Measurements from ENCODE around the gene CNGA3.
A peak's percentile ranks its signal among the peaks of the same experiment; 100 is the strongest.

The CNGA3 gene

DNA sequence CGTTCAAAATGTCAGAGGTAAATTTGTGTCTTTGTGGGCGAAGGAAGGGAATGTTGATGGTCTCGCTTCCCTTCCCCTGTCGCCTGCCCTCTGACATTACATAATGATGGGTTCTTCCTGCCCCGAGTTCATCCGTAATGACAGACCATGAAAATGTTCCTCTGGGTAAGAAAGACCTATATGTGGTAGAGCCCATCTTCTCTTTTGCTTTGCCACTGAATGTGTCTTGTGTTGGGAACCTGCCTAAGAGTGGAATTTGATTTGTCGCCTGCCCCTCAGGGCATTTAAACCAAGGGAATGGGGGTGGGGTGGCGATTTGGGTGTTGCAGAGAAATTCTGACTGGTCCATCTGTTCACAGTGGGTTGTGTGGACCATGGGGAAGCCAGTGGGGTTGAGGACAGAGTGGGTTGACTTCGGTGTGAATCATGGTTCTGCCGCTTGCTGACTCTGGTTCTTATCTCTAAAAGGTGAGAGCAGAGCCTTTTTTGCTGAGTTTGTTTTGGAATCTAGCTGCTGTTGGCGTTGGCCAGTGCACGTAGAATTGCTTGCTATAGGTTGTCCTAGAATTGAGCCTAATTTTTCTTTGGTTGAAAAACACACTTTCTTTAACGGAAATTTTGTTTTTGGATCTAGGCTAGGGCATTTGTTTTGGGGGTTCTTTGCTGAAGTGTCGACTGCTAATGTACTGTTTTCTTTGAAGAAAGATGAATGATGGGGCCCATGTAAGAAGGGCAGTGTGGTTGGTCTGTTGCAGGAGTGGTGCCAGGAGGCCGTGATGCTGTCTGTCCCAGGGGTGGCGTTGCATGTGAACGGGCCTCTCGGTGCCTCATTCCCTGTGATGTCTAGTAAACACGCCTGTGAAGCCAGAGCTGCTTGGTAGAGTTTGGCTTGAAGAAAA, 99.7 kb downstream of the CNGA3 start:
- peak; percentile 57 for DNase-seq

DNA sequence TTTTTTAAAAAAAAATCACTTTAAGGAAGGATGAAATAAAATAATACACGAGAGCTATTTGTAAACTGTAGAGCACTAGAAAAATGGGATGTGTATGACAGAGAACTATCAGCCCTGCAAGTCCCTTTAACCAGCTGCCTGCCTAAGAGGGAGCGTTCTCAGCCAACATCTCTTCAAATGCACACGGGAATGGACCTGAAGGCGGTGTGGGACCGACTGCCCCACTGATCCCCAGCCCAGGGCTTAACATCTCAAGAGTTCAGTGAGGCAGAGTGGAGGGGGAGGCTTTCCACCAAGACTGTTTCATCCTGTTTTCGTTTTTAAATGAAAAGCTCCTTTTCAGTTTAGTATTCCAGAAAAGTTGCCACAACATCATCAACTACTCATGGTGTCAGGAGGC, 100.6 kb downstream of the CNGA3 start:
- DNase-seq, result no peak
